ENCODE measurements around the gene GPR32.

DNA sequence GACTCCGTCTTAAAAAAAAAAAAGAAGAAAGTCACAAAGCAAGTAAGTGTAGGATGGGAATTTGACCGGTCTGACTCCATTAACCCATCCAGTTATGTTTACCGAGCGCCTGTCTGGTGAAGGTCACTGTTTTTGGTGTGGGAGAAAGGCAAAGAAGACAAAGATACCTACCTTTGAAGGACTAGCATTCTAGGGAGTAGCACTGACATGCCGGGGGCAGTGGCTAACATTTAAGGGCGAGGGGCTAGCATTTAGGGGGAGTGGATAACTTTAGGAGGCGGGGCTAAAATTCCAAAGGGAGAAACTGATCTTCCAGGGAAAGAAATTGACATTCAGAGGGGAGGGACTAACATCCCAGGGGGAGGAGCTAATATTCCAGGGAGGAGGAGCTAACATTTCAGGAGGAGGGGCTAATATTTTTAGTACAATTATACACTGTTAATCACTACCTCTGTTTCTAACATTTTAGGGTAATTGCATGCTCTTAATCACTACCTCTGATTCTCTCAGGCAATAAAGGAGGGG, 8.7 kb downstream of the GPR32 start:
- no peak for TF ChIP-seq FOXA1 (IDR thresholded peaks at IDR 0.05)
- no peak for TF ChIP-seq BHLHE40 (IDR thresholded peaks at IDR 0.05; ENCODE audit: borderline replicate concordance)
- no peak for TF ChIP-seq ELF4 (IDR thresholded peaks at IDR 0.05)
- no peak for TF ChIP-seq FOXM1 (IDR thresholded peaks at IDR 0.05; ENCODE audit: borderline replicate concordance)
- no peak for TF ChIP-seq FOXK2 (IDR thresholded peaks at IDR 0.05)
- TF ChIP-seq, protein P1, sequence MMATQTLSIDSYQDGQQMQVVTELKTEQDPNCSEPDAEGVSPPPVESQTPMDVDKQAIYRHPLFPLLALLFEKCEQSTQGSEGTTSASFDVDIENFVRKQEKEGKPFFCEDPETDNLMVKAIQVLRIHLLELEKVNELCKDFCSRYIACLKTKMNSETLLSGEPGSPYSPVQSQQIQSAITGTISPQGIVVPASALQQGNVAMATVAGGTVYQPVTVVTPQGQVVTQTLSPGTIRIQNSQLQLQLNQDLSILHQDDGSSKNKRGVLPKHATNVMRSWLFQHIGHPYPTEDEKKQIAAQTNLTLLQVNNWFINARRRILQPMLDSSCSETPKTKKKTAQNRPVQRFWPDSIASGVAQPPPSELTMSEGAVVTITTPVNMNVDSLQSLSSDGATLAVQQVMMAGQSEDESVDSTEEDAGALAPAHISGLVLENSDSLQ (IDR thresholded peaks at IDR 0.05) = no peak
- no peak for TF ChIP-seq SP1 (IDR thresholded peaks at IDR 0.05)
- no peak for TF ChIP-seq ARNT (IDR thresholded peaks at IDR 0.05)
- no peak for TF ChIP-seq SUZ12 (IDR thresholded peaks at IDR 0.05)

Measured in HEK293T (cell line).